HepG2 (cell line): ENCODE data around the gene VPS54. TPM values are rescaled to one million over a fixed set of nuclear protein-coding genes. Genes with fewer than 3 reads are reported as not detected.

Experiments
- CEBPB ChIP-seq: IDR thresholded peaks from 2 replicates; pipeline ENCODE4 v1.6.1; 2011; ENCODE audit warnings: low read depth, low read length, improper control_type of control experiment, borderline replicate concordance
- E2F5 ChIP-seq: sonication (generic); formaldehyde crosslinking; conservative IDR thresholded peaks from 2 replicates; pipeline ENCODE4 v1.4.0; 2020; ENCODE audit warnings: missing genetic modification reagents
- FOSL2 ChIP-seq: sonication (generic); formaldehyde crosslinking; IDR thresholded peaks from 2 replicates; pipeline ENCODE4 v1.4.0; 2020; ENCODE audit warnings: missing genetic modification reagents
- FOXJ3 ChIP-seq: sonication (generic); formaldehyde crosslinking; IDR thresholded peaks from 2 replicates; pipeline ENCODE4 v1.4.0; 2020; ENCODE audit warnings: missing genetic modification reagents, mild to moderate bottlenecking, borderline replicate concordance
- FOXP4 ChIP-seq: sonication (generic); formaldehyde crosslinking; IDR thresholded peaks from 2 replicates; pipeline ENCODE4 v1.4.0; 2020; ENCODE audit warnings: missing genetic modification reagents
- GATA4 ChIP-seq: sonication (generic); IDR thresholded peaks from 2 replicates; pipeline ENCODE4 v1.6.1; 2016; ENCODE audit warnings: antibody characterized with exemption, low read depth, borderline replicate concordance
- HES4 ChIP-seq: sonication (generic); formaldehyde crosslinking; IDR thresholded peaks from 2 replicates; pipeline ENCODE4 v1.9.0; 2021; ENCODE audit warnings: mild to moderate bottlenecking, missing genetic modification reagents, borderline replicate concordance
- KMT2A ChIP-seq: sonication (generic); formaldehyde crosslinking; IDR thresholded peaks from 2 replicates; pipeline ENCODE4 v1.4.0; 2020; ENCODE audit warnings: missing genetic modification reagents
- NFRKB ChIP-seq: fragments of 450-650 bp; IDR thresholded peaks from 2 replicates; pipeline ENCODE4 v1.6.1; 2017
- NFYB ChIP-seq: sonication (generic); formaldehyde crosslinking; IDR thresholded peaks from 2 replicates; pipeline ENCODE4 v1.4.0; 2020; ENCODE audit warnings: missing genetic modification reagents
- NONO ChIP-seq, 2 experiments: fragments of 450-650 bp in 1 of 2; sonication (generic) in 1 of 2; formaldehyde crosslinking in 1 of 2; IDR thresholded peaks in 1 of 2; conservative IDR thresholded peaks in 1 of 2; 2 replicates each; pipeline versions ENCODE4 v1.6.1 to v1.8.0; 2017 to 2022; ENCODE audit warnings: mild to moderate bottlenecking in 1 of 2, missing genetic modification reagents in 1 of 2, moderate library complexity in 1 of 2
- PHF8 ChIP-seq: sonication (generic); formaldehyde crosslinking; IDR thresholded peaks from 2 replicates; pipeline ENCODE4 v1.5.0; 2020; ENCODE audit warnings: missing genetic modification reagents
- PLRG1 ChIP-seq: fragments of 450-650 bp; conservative IDR thresholded peaks from 2 replicates; pipeline ENCODE4 v1.6.1; 2016
- REL ChIP-seq: sonication (generic); formaldehyde crosslinking; conservative IDR thresholded peaks from 2 replicates; pipeline ENCODE4 v1.8.0; 2022; ENCODE audit warnings: mild to moderate bottlenecking, missing genetic modification reagents, moderate library complexity
- SATB2 ChIP-seq: sonication (generic); formaldehyde crosslinking; IDR thresholded peaks from 2 replicates; pipeline ENCODE4 v1.5.0; 2020; ENCODE audit warnings: missing genetic modification reagents
- TBX3 ChIP-seq: fragments of 450-650 bp; IDR thresholded peaks from 2 replicates; pipeline ENCODE4 v1.6.1; 2017; ENCODE audit warnings: antibody characterized with exemption, mild to moderate bottlenecking, inconsistent platforms, borderline replicate concordance
- TFDP2 ChIP-seq: sonication (generic); formaldehyde crosslinking; IDR thresholded peaks from 2 replicates; pipeline ENCODE4 v1.4.0; 2020; ENCODE audit warnings: missing genetic modification reagents
- YEATS4 ChIP-seq: sonication (generic); formaldehyde crosslinking; IDR thresholded peaks from 2 replicates; pipeline ENCODE4 v1.4.0; 2020; ENCODE audit warnings: missing genetic modification reagents, borderline replicate concordance
- ZBTB4 ChIP-seq: sonication (generic); formaldehyde crosslinking; IDR thresholded peaks from 2 replicates; pipeline ENCODE4 v1.4.0; 2020; ENCODE audit warnings: missing genetic modification reagents, mild to moderate bottlenecking, borderline replicate concordance
- ZNF10 ChIP-seq: sonication (generic); formaldehyde crosslinking; IDR thresholded peaks from 2 replicates; pipeline ENCODE4 v1.4.0; 2020; ENCODE audit warnings: mild to moderate bottlenecking, low read depth, missing genetic modification reagents, borderline replicate concordance
- polyA plus RNA-seq, 8 experiments: library from polyadenylated mRNA; depleted of rRNA in 3 of 8; stranded (reverse) in 7 of 8; unstranded in 1 of 8; fragments of >200 nt; fragmentation: Illumina TruSeq in 4 of 8; extraction: Trizol in 4 of 8; gene quantifications; 2 replicates each; pipeline versions ENCODE4 v1.2.1 to v1.2.3, GENCODE V29; 2011 to 2016; ENCODE audit warnings: low read depth in 4 of 8, missing spikeins in 1 of 8, mixed read lengths in 1 of 8; ENCODE audit not compliant: insufficient read depth in 1 of 8
- total RNA-seq, 5 experiments: library from RNA; depleted of rRNA; stranded (reverse); fragments of >200 nt; fragmentation: Illumina TruSeq; extraction: Trizol; gene quantifications; 2 replicates each; pipeline ENCODE4 v1.2.3, GENCODE V29; 2016; ENCODE audit warnings: low read depth in 1 of 5

The VPS54 gene
- total and polyA plus RNA-seq, 2 of the 13 experiments (the other 11 are each of a cell fraction or from before 2014, with no cell fraction given) = 64.7 to 77.5 TPM

GRCh38 chr2:63842149-63843061 is 176.8 kb downstream of the VPS54 start (continued):
- TF ChIP-seq KMT2A (CRISPR knock-in tag) (peak; percentile 64; the same call in 1 of the 2 replicates), ZNF10 (CRISPR knock-in tag) (no peak), ZBTB4 (no peak), GATA4 (no peak; the same call in 1 of the 2 replicates), YEATS4 (CRISPR knock-in tag) (no peak; the same call in 1 of the 2 replicates), CEBPB (peak; percentile 95), TBX3 (no peak), REL (CRISPR knock-in tag) (no peak), HES4 (CRISPR knock-in tag) (no peak), TFDP2 (no peak), PLRG1 (no peak), SATB2 (CRISPR knock-in tag) (no peak), FOXP4 (CRISPR knock-in tag) (peak; percentile 38), FOSL2 (CRISPR knock-in tag) (peak; percentile 56), NFYB (CRISPR knock-in tag) (no peak), FOXJ3 (CRISPR knock-in tag) (peak; percentile 63; the same call in 1 of the 2 replicates), NONO (IDR thresholded peaks at IDR 0.05) (no peak), NONO (CRISPR knock-in tag; conservative IDR thresholded peaks at IDR 0.05) (0 out of 2 replicates have a peak, but pooled peaks have one; percentile 7), E2F5 (no peak), PHF8 (CRISPR knock-in tag) (peak; percentile 37; the same call in 1 of the 2 replicates), NFRKB (no peak)
